Endodermal cell (in vitro differentiated cells): ENCODE data around the gene ATXN1. TPM values are rescaled to one million over a fixed set of nuclear protein-coding genes. Genes with fewer than 3 reads are reported as not detected.

ENCODE experiments used
- DNase-seq: peaks from one replicate; pipeline ENCODE4 v3.0.0-alpha.2; 2017
- H3K27ac ChIP-seq: 2 replicates; pipeline ENCODE4 v1.5.1; 2013; ENCODE audit warnings: mild to moderate bottlenecking, low read depth, low read length, moderate library complexity
- H3K27me3 ChIP-seq: 2 replicates; pipeline ENCODE4 v1.6.1; 2013; ENCODE audit warnings: mild to moderate bottlenecking, low read length, moderate library complexity; ENCODE audit not compliant: insufficient read depth, control insufficient read depth, poor library complexity, severe bottlenecking
- H3K36me3 ChIP-seq: 2 replicates; pipeline ENCODE4 v1.7.0; 2013; ENCODE audit warnings: mild to moderate bottlenecking, low read length, moderate library complexity; ENCODE audit not compliant: control insufficient read depth, insufficient read depth
- H3K4me1 ChIP-seq: one replicate; pipeline ENCODE4 v1.7.0; 2013; ENCODE audit warnings: low read length; ENCODE audit not compliant: control insufficient read depth, insufficient read depth
- H3K4me3 ChIP-seq: 2 replicates; pipeline ENCODE4 v1.5.1; 2013; ENCODE audit warnings: mild to moderate bottlenecking, low read length, moderate library complexity
- H3K9ac ChIP-seq: 2 replicates; pipeline ENCODE4 v1.6.1; 2013; ENCODE audit warnings: mild to moderate bottlenecking, low read length, moderate library complexity; ENCODE audit not compliant: poor library complexity, severe bottlenecking; ENCODE audit errors: extremely low read depth
- H3K9me3 ChIP-seq: 2 replicates; pipeline ENCODE4 v1.6.1; 2013; ENCODE audit warnings: mild to moderate bottlenecking, low read length, moderate library complexity; ENCODE audit not compliant: control insufficient read depth
- H3K27ac Mint-ChIP-seq: 2 replicates; pipeline ENCODE4 v1.8.0; 2020; ENCODE audit warnings: mixed read lengths
- H3K27me3 Mint-ChIP-seq: 2 replicates; pipeline ENCODE4 v1.8.0; 2021; ENCODE audit warnings: mild to moderate bottlenecking, mixed read lengths; ENCODE audit not compliant: insufficient read depth
- H3K36me3 Mint-ChIP-seq: 2 replicates; pipeline ENCODE4 v1.8.0; 2020; ENCODE audit warnings: low read depth, mixed read lengths
- H3K4me1 Mint-ChIP-seq: 2 replicates; pipeline ENCODE4 v1.8.0; 2020; ENCODE audit warnings: mixed read lengths
- H3K4me3 Mint-ChIP-seq: 2 replicates; pipeline ENCODE4 v1.8.0; 2020; ENCODE audit warnings: mild to moderate bottlenecking, moderate library complexity, mixed read lengths
- H3K9me3 Mint-ChIP-seq: 2 replicates; pipeline ENCODE4 v1.8.0; 2020; ENCODE audit warnings: mild to moderate bottlenecking, mixed read lengths
- CTCF ChIP-seq: fragments of 200-600 bp; sonication (generic); conservative IDR thresholded peaks from 2 replicates; pipeline ENCODE4 v1.5.0; 2021; ENCODE audit warnings: antibody characterized with exemption, mild to moderate bottlenecking
- WGBS, 2 experiments: methylation state at CpG; one replicate each; pipeline versions ENCODE4 v1.1.5 to v1.1.7; 2013; ENCODE audit warnings: missing lambda C conversion rate in 2 of 2, mixed read lengths in 1 of 2; ENCODE audit not compliant: insufficient coverage in 1 of 2, insufficient read length in 1 of 2; 5-methylcytosine and 5-hydroxymethylcytosine counted together
- total RNA-seq, 2 donors: library from RNA; stranded (reverse); fragmentation: NEBNext Ultra II Directional in 1 of 2; extraction: Animal tissue kit (Norgen Biotek cat#: 25700) in 1 of 2; gene quantifications; 2 replicates in 1 of 2; 3 replicates in 1 of 2; pipeline ENCODE4 v1.2.1, GENCODE V29; 2021

ATXN1 gene
- total RNA-seq, 2 donors from 2014 or later = 10.4 to 15.9 TPM

GRCh38 chr6:16339265-16339587 lies 422.0 kb downstream of the ATXN1 start:
- no peak for DNase-seq
- 78 to 100% methylated on average over 1 to 3 of the region's 3 CpGs for WGBS, 2 experiments
- Mint-ChIP-seq H3K4me1 (no peaks in the 10 kb centered on the region), H3K27ac (peak overlapping the region; percentile 41), H3K27me3 (no peaks in the 10 kb centered on the region), H3K4me3 (no peak overlapping the region), H3K9me3 (peaks cover 3% of the 10 kb centered on the region), H3K36me3 (no peaks in the 10 kb centered on the region)
- H3K27ac ChIP-seq = no peak overlapping the region
- no peaks in the 10 kb centered on the region for H3K9me3 ChIP-seq
- H3K36me3 ChIP-seq = no peaks in the 10 kb centered on the region
- H3K27me3 ChIP-seq = no peaks in the 10 kb centered on the region
- TF ChIP-seq CTCF = no peak
- no peak overlapping the region for H3K9ac ChIP-seq
- no peak overlapping the region for H3K4me3 ChIP-seq
- H3K4me1 ChIP-seq = no peaks in the 10 kb centered on the region

DNA sequence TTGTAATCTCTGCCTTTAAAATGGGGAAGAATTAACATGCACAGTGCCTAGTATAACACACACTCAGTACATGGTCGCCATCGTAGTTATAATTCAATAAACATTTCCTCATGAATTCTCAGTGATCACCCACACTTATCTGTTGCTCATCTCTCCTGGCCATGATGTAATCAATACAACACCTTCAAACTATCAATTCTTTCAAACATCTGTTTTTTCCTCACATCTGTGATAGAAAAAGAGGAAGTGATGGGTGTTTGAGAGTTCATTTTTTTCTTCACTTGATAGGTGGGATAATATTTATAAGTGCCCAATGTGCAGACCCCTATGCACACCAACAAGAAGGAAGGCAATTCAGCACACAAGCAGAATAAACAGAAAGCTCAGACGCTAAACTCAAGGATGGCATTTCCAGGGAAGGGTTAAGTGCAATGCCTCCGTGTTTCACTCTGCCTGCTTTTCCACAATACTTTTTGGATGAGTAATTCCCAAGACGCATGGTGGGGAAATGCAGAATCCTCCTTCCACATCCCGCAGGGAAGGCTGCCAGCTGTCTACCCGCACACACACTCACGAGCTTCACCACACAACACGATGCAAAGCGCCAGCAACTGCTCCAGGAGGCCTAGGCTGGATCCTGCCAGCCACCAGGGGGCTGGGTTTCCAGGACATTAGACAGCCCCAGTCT lies 422.5 kb downstream of the ATXN1 start:
- Mint-ChIP-seq H3K36me3 (no peaks in the 10 kb centered on the region), H3K4me3 (no peak overlapping the region), H3K27ac (no peak overlapping the region), H3K9me3 (peaks cover 3% of the 10 kb centered on the region), H3K27me3 (no peaks in the 10 kb centered on the region), H3K4me1 (no peaks in the 10 kb centered on the region)
- DNase-seq = peak; percentile 67
- Histone ChIP-seq H3K9ac (no peak overlapping the region), H3K4me3 (no peak overlapping the region), H3K36me3 (no peaks in the 10 kb centered on the region), H3K4me1 (no peaks in the 10 kb centered on the region), H3K9me3 (no peaks in the 10 kb centered on the region), H3K27me3 (no peaks in the 10 kb centered on the region), H3K27ac (no peak overlapping the region)
- 69 to 75% methylated on average over 5 to 10 of the region's 10 CpGs for WGBS, 2 experiments
- peak; percentile 73 for TF ChIP-seq CTCF

DNA sequence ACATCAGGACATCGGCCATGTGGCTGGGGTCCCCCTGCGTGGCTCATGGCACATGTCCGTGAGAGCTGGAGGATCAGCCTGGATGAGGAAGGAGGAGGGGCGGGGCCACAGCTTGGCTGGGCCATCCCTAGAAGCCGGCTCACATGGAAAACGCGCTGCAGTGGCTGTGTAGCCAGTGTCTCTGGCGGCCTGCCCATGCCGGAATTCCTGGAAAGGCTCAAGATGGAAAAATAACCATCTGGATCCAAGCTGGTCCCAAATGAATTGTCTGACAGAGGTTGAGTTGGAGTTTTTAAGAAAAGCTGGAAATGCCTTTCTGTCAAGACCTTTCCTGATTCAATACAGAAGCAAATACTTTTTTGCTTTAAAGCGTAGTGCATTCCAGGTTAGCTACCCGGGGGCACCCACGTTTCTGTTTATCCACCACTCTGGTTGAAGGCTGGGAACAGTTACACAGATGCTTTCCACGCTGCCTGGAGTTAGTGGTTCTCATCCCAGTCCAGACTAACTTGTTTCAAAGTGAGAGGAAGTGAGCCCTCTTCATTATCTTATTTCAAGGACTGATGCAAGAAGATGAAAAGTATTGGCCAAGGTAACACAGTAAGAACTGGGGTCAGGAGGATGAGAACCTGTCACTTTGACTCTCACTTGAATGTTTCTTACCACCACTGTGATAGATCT lies 423.8 kb downstream of the ATXN1 start:
- 91 to 95% methylated on average over 7 to 13 of the region's 13 CpGs for WGBS, 2 experiments
- no peak for TF ChIP-seq CTCF

More for the DNA sequence above, 423.8 kb downstream of the ATXN1 start:
- Histone ChIP-seq H3K36me3 (no peaks in the 10 kb centered on the region), H3K4me1 (peaks cover 2% of the 10 kb centered on the region), H3K9ac (no peak overlapping the region), H3K27me3 (no peaks in the 10 kb centered on the region), H3K9me3 (no peaks in the 10 kb centered on the region), H3K27ac (no peak overlapping the region), H3K4me3 (no peak overlapping the region)
- Mint-ChIP-seq H3K36me3 (no peaks in the 10 kb centered on the region), H3K27me3 (no peaks in the 10 kb centered on the region), H3K27ac (no peak overlapping the region), H3K9me3 (peaks cover 3% of the 10 kb centered on the region), H3K4me1 (no peaks in the 10 kb centered on the region), H3K4me3 (no peak overlapping the region)
- peak; percentile 49 for DNase-seq
